H9 (cell line): ENCODE results near the gene NPHS2. TPM values are rescaled to one million over a fixed set of nuclear protein-coding genes. Genes with fewer than 3 reads are reported as not detected.

Experiments used
- DNase-seq: peaks from one replicate; pipeline ENCODE4 v3.0.0-alpha.2; 2017
- H2AFZ ChIP-seq: one replicate; pipeline ENCODE4 v1.6.1; 2013; ENCODE audit warnings: mild to moderate bottlenecking, low read length, control low read depth, moderate library complexity
- H2AK5ac ChIP-seq: 2 replicates; pipeline ENCODE4 v1.6.1; 2013; ENCODE audit warnings: low read length, control low read depth, mixed read lengths; ENCODE audit not compliant: insufficient read length
- H2BK120ac ChIP-seq: one replicate; pipeline ENCODE4 v1.6.1; 2013; ENCODE audit warnings: low read depth, mild to moderate bottlenecking, low read length, control low read depth, inconsistent platforms; ENCODE audit not compliant: poor library complexity, severe bottlenecking
- H2BK12ac ChIP-seq: 2 replicates; pipeline ENCODE4 v1.6.1; 2013; ENCODE audit warnings: low read length, control low read depth, mixed read lengths, low read depth; ENCODE audit not compliant: insufficient read length
- H2BK15ac ChIP-seq: 2 replicates; pipeline ENCODE4 v1.6.1; 2013; ENCODE audit warnings: low read depth, low read length, control low read depth
- H2BK20ac ChIP-seq: one replicate; pipeline ENCODE4 v1.6.1; 2013; ENCODE audit warnings: low read depth, mild to moderate bottlenecking, low read length, control low read depth, inconsistent platforms; ENCODE audit not compliant: poor library complexity, severe bottlenecking
- H2BK5ac ChIP-seq: 2 replicates; pipeline ENCODE4 v1.6.1; 2013; ENCODE audit warnings: low read length, control low read depth, mixed read lengths; ENCODE audit not compliant: insufficient read length
- H3K14ac ChIP-seq: 2 replicates; pipeline ENCODE4 v1.6.1; 2013; ENCODE audit warnings: low read length, control low read depth; ENCODE audit not compliant: insufficient read depth
- H3K18ac ChIP-seq: 2 replicates; pipeline ENCODE4 v1.6.1; 2013; ENCODE audit warnings: low read depth, mild to moderate bottlenecking, mixed read lengths, low read length, control low read depth; ENCODE audit not compliant: insufficient read length
- H3K23ac ChIP-seq: 2 replicates; pipeline ENCODE4 v1.6.1; 2013; ENCODE audit warnings: low read length, control low read depth, mixed read lengths, low read depth; ENCODE audit not compliant: insufficient read length
- H3K23me2 ChIP-seq: 2 replicates; pipeline ENCODE4 v1.6.1; 2013; ENCODE audit warnings: low read depth, mild to moderate bottlenecking, mixed read lengths, low read length, control low read depth; ENCODE audit not compliant: insufficient read length, poor library complexity, severe bottlenecking
- H3K27ac ChIP-seq: 2 replicates; pipeline ENCODE4 v1.5.1; 2013; ENCODE audit warnings: low read length, control low read depth, mixed read lengths, low read depth; ENCODE audit not compliant: insufficient read length
- H3K27me3 ChIP-seq: 2 replicates; pipeline ENCODE4 v1.6.1; 2013; ENCODE audit warnings: low read length, control low read depth, inconsistent platforms; ENCODE audit not compliant: insufficient read depth
- H3K4ac ChIP-seq: 2 replicates; pipeline ENCODE4 v1.6.1; 2013; ENCODE audit warnings: low read depth, mild to moderate bottlenecking, control low read depth, inconsistent platforms, low read length, moderate library complexity
- H3K4me1 ChIP-seq: 2 replicates; pipeline ENCODE4 v1.6.1; 2013; ENCODE audit warnings: low read length, control low read depth, inconsistent platforms; ENCODE audit not compliant: insufficient read depth
- H3K4me2 ChIP-seq: 2 replicates; pipeline ENCODE4 v1.6.1; 2013; ENCODE audit warnings: low read length, control low read depth, mixed read lengths; ENCODE audit not compliant: insufficient read length, insufficient read depth
- H3K56ac ChIP-seq: 2 replicates; pipeline ENCODE4 v1.6.1; 2013; ENCODE audit warnings: low read depth, mild to moderate bottlenecking, mixed read lengths, low read length, control low read depth; ENCODE audit not compliant: insufficient read length
- H3K79me1 ChIP-seq: 2 replicates; pipeline ENCODE4 v1.6.1; 2013; ENCODE audit warnings: low read depth, mild to moderate bottlenecking, moderate library complexity, low read length, control low read depth, inconsistent platforms; ENCODE audit not compliant: insufficient read depth, poor library complexity, severe bottlenecking
- H3K79me2 ChIP-seq: 2 replicates; pipeline ENCODE4 v1.6.1; 2013; ENCODE audit warnings: low read length, control low read depth, inconsistent platforms; ENCODE audit not compliant: insufficient read depth
- H3K9ac ChIP-seq: 2 replicates; pipeline ENCODE4 v1.6.1; 2013; ENCODE audit warnings: low read length, control low read depth, mixed read lengths; ENCODE audit not compliant: insufficient read length; ENCODE audit errors: extremely low read depth
- H3K9me3 ChIP-seq: one replicate; pipeline ENCODE4 v1.6.1; 2013; ENCODE audit warnings: low read depth, low read length, inconsistent platforms; ENCODE audit not compliant: control insufficient read depth
- H3T11ph ChIP-seq: one replicate; pipeline ENCODE4 v1.6.1; 2013; ENCODE audit warnings: mild to moderate bottlenecking, low read length, control low read depth, inconsistent platforms
- H4K20me1 ChIP-seq: one replicate; pipeline ENCODE4 v1.6.1; 2013; ENCODE audit not compliant: control insufficient read depth, insufficient read length, insufficient read depth
- H4K5ac ChIP-seq: 2 replicates; pipeline ENCODE4 v1.6.1; 2013; ENCODE audit warnings: low read depth, mild to moderate bottlenecking, mixed read lengths, low read length, control low read depth; ENCODE audit not compliant: insufficient read length
- H4K8ac ChIP-seq: replicated peaks from 2 replicates; pipeline ENCODE4 v1.6.1; 2013; ENCODE audit warnings: low read length, control low read depth, mixed read lengths, low read depth; ENCODE audit not compliant: insufficient read length
- H4K91ac ChIP-seq: 2 replicates; pipeline ENCODE4 v1.6.1; 2013; ENCODE audit warnings: low read depth, mild to moderate bottlenecking, moderate library complexity, mixed read lengths, low read length, control low read depth; ENCODE audit not compliant: insufficient read length
- H3K27ac Mint-ChIP-seq, 3 experiments: 2 replicates in 2 of 3; 3 replicates in 1 of 3; pipeline ENCODE4 v1.8.0; 2020 to 2021; ENCODE audit warnings: mixed read lengths in 3 of 3, mild to moderate bottlenecking in 1 of 3, moderate library complexity in 1 of 3
- H3K27me3 Mint-ChIP-seq: 2 replicates; pipeline ENCODE4 v1.8.0; 2021; ENCODE audit warnings: low read depth, mild to moderate bottlenecking, moderate library complexity, mixed read lengths
- H3K36me3 Mint-ChIP-seq, 3 experiments: 2 replicates in 2 of 3; 3 replicates in 1 of 3; pipeline ENCODE4 v1.8.0; 2020 to 2021; ENCODE audit warnings: low read depth in 3 of 3, mixed read lengths in 3 of 3; ENCODE audit not compliant: insufficient read depth in 1 of 3
- H3K4me1 Mint-ChIP-seq, 2 experiments: 2 replicates each; pipeline ENCODE4 v1.8.0; 2020; ENCODE audit warnings: mixed read lengths in 2 of 2
- H3K4me3 Mint-ChIP-seq, 2 experiments: 2 replicates in 1 of 2; 3 replicates in 1 of 2; pipeline ENCODE4 v1.8.0; 2020 to 2021; ENCODE audit warnings: mild to moderate bottlenecking in 2 of 2, mixed read lengths in 2 of 2, moderate library complexity in 1 of 2
- H3K9me3 Mint-ChIP-seq, 2 experiments: 2 replicates in 1 of 2; 3 replicates in 1 of 2; pipeline ENCODE4 v1.8.0; 2020; ENCODE audit warnings: mild to moderate bottlenecking in 2 of 2, mixed read lengths in 2 of 2, moderate library complexity in 1 of 2
- CTCF ChIP-seq: fragments of 200-600 bp; sonication (generic); conservative IDR thresholded peaks from 3 replicates; pipeline ENCODE4 v1.8.0; 2021; ENCODE audit warnings: antibody characterized with exemption, mild to moderate bottlenecking
- WGBS: extraction: QIAGEN DNeasy Blood & Tissue Kit; methylation state at CpG from one replicate; pipeline ENCODE4 v1.1.7; 2013; ENCODE audit warnings: missing lambda C conversion rate, low lambda C conversion rate, mixed read lengths; ENCODE audit not compliant: insufficient read length; ENCODE audit errors: extremely low coverage; 5-methylcytosine and 5-hydroxymethylcytosine counted together
- total RNA-seq: library from RNA; stranded (reverse); gene quantifications from 2 replicates; pipeline ENCODE4 v1.2.1, GENCODE V29; 2021

The NPHS2 gene
- total RNA-seq, 1 experiment from 2014 or later = not detected

DNA sequence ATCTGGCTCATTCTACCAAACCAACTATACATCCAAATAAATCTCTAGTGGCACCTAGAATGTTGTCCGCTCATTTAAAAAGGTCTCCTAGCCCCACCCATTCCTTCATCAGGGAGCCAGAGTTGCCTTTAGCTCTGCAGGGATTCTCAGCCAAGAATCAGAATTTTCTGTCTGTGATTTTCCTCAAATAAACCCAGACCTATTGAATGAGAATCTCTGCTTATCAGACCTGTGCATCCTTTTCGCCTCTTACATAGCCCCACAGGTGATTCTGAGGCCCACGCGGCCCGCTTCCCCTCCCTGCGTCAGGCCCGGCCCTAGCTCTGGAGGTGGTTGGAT, 15.5 kb upstream of the NPHS2 start:
- Histone ChIP-seq H4K8ac (no peak overlapping the region), H2AK5ac (no peak overlapping the region), H2BK15ac (no peak overlapping the region), H2BK20ac (no peak overlapping the region), H3K18ac (no peak overlapping the region), H4K5ac (no peak overlapping the region), H3K23me2 (no peaks in the 10 kb centered on the region), H2AFZ (no peak overlapping the region), H3K27me3 (peaks cover 9% of the 10 kb centered on the region; the same call in 1 of the 2 replicates), H3K56ac (no peak overlapping the region), H3K9me3 (no peaks in the 10 kb centered on the region), H3K4ac (no peak overlapping the region), H4K91ac (no peak overlapping the region), H3K4me2 (no peak overlapping the region), H3K4me1 (no peaks in the 10 kb centered on the region), H3T11ph (no peak overlapping the region), H2BK120ac (no peak overlapping the region), H2BK5ac (no peak overlapping the region), H3K14ac (no peak overlapping the region), H3K9ac (no peak overlapping the region), H3K79me2 (no peaks in the 10 kb centered on the region), H3K27ac (no peak overlapping the region), H3K23ac (no peak overlapping the region), H2BK12ac (no peak overlapping the region), H3K79me1 (no peaks in the 10 kb centered on the region), H4K20me1 (no peaks in the 10 kb centered on the region)
- Mint-ChIP-seq H3K36me3 (peaks cover 0 to 1% (median 0%) of the 10 kb centered on the region in 3 experiments; a peak in 2 of 7 replicates), H3K4me1 (peaks cover 0 to 4% of the 10 kb centered on the region in 2 experiments; a peak in 2 of 4 replicates), H3K9me3 (peaks cover 3 to 7% of the 10 kb centered on the region in 2 experiments; a peak in 4 of 5 replicates), H3K4me3 (no peak overlapping the region), H3K27ac (no peak overlapping the region), H3K27me3 (peaks cover 49% of the 10 kb centered on the region)
- TF ChIP-seq CTCF = no peak
- no peak for DNase-seq
- WGBS = no CpG with 5 or more reads among the region's 7 CpGs
